Upper lobe of left lung (tissue), 6 donors: ENCODE data around the gene CACNA1H. TPM values are rescaled to one million over a fixed set of nuclear protein-coding genes. Genes with fewer than 3 reads are reported as not detected.

ENCODE experiments used
- ATAC-seq, 2 donors: fragments of 200-7000 bp; cut with Tn5 transposase; one replicate each; pipeline ENCODE4 v1.9.1; 2022; ENCODE audit warnings: mild to moderate bottlenecking in 2 of 2, moderate library complexity in 2 of 2; ENCODE audit not compliant: low FRiP score in 2 of 2
- DNase-seq, 2 donors: peaks; one replicate each; pipeline ENCODE4 v3.0.0-alpha.2; 2019 to 2020
- H3K27ac ChIP-seq, 4 donors: fragments of 200-600 bp; sonication (generic); one replicate each; pipeline ENCODE4 v1.5.1; 2016 to 2019
- H3K27me3 ChIP-seq, 4 donors: fragments of 200-600 bp; sonication (generic); one replicate each; pipeline ENCODE4 v1.5.1; 2017 to 2019
- H3K36me3 ChIP-seq, 4 donors: fragments of 200-600 bp; sonication (generic); one replicate each; pipeline ENCODE4 v1.5.1; 2016 to 2019
- H3K4me1 ChIP-seq, 4 donors: fragments of 200-600 bp; sonication (generic); one replicate each; pipeline ENCODE4 v1.5.1; 2018 to 2019
- H3K4me3 ChIP-seq, 4 donors: fragments of 200-600 bp; sonication (generic); one replicate each; pipeline ENCODE4 v1.5.1; 2017 to 2019; ENCODE audit warnings: mild to moderate bottlenecking in 2 of 4, moderate library complexity in 1 of 4
- H3K9me3 ChIP-seq, 4 donors: fragments of 200-600 bp; sonication (generic); one replicate each; pipeline ENCODE4 v1.5.1; 2018 to 2019
- EP300 ChIP-seq, 4 donors: sonication (generic); formaldehyde crosslinking; IDR thresholded peaks; one replicate each; pipeline ENCODE4 v1.5.1; 2017; ENCODE audit warnings: antibody characterized with exemption in 4 of 4, control low read depth in 2 of 4
- POLR2A ChIP-seq, 4 donors: fragments of 450-650 bp; IDR thresholded peaks; one replicate each; pipeline ENCODE4 v1.5.1; 2016 to 2017; ENCODE audit warnings: antibody characterized with exemption in 4 of 4, mild to moderate bottlenecking in 2 of 4
- POLR2AphosphoS5 ChIP-seq, 2 donors: sonication (generic); formaldehyde crosslinking; IDR thresholded peaks; one replicate each; pipeline ENCODE4 v1.5.1; 2017; ENCODE audit warnings: antibody characterized with exemption in 2 of 2
- WGBS, 2 donors: methylation state at CpG; one replicate each; pipeline ENCODE4 v1.1.5; 2017 to 2018; 5-methylcytosine and 5-hydroxymethylcytosine counted together
- total RNA-seq, 6 donors: library from RNA; depleted of rRNA in 4 of 6; stranded (reverse); fragments of >200 nt in 4 of 6; gene quantifications; one replicate each; pipeline versions ENCODE4 v1.1.0 to v1.2.1, GENCODE V29; 2016 to 2021
- TF ChIP-seq, protein P1 (sequence below), 6 experiments: fragments of 450-650 bp in 4 of 6; fragments of 200-600 bp in 2 of 6; sonication (generic) in 2 of 6; IDR thresholded peaks; one replicate each; pipeline ENCODE4 v1.5.1; 2016 to 2019; ENCODE audit warnings: antibody characterized with exemption in 6 of 6
- donor health status: DM: no; HTN: no; CAD: no; lungs with moderate emphysema.
- donor health status: DM: no; HTN: yes; CAD: no; lungs with severe emphysema.

The CACNA1H gene
- total RNA-seq, 6 donors from 2014 or later: 6.4 to 46.1 (median 9.3) TPM

DNA sequence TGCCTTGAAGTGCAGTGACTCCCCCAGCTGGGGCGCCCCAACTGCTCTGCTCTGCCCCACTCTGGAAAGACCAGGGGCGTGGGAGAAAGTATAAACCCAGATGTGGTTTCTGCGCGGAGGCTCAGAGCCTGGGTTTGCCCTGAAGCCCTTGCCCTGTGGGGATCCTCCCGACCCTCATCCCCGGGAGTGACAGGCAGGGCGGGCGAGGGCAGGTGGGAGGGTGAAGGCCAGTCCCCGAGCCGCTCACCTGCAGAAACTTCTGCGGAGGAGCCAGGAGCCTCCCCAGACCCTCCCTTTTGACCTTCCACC is 106.8 kb downstream of the CACNA1H start:
- no peak for ATAC-seq
- H3K4me3 ChIP-seq: no peak overlapping the region

DNA sequence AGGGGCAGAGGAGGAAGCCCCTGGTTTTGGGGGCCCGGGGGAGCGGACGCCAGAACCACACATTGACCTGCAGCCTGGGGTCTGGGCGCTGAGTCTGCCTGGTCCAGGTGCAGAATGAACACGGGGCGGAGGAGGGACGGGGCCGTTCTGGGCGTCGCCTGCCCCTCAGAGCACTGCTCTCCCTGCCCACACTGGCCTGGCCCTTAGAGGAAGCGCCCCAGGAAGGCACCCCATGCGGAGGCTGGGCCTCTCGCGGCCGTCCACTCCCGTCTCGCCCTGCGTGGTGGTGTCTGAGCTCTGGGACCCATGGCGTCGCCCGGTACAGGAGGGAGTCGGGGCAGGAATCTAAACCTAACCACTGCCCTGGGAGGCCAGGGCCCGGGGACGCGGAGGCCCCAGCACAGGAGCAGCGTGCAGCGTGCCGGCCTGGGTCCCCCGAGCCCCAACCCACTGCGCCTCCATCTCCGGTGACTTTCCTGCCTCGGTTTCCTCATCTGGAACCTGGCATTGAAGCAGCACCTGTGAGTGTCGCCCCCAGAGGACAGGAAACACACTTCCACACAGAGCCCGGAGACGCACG is 107.3 kb downstream of the CACNA1H start:
- ATAC-seq: no peak
- peaks cover 0 to 9% (median 0%) of the 10 kb centered on the region in 4 donors for H3K4me1 ChIP-seq
- H3K27ac ChIP-seq: no peak overlapping the region
- no peaks in the 10 kb centered on the region for H3K9me3 ChIP-seq
- 41 to 58% methylated on average over 3 to 19 of the region's 36 CpGs for WGBS, 2 donors
- no peaks in the 10 kb centered on the region for H3K36me3 ChIP-seq
- H3K27me3 ChIP-seq: peaks cover 0 to 25% (median 8%) of the 10 kb centered on the region in 4 donors
- TF ChIP-seq EP300 (IDR thresholded peaks at IDR 0.05) (no peak), POLR2AphosphoS5 (IDR thresholded peaks at IDR 0.05) (no peak), POLR2A (IDR thresholded peaks at IDR 0.05) (no peak)
- TF ChIP-seq, protein P1, sequence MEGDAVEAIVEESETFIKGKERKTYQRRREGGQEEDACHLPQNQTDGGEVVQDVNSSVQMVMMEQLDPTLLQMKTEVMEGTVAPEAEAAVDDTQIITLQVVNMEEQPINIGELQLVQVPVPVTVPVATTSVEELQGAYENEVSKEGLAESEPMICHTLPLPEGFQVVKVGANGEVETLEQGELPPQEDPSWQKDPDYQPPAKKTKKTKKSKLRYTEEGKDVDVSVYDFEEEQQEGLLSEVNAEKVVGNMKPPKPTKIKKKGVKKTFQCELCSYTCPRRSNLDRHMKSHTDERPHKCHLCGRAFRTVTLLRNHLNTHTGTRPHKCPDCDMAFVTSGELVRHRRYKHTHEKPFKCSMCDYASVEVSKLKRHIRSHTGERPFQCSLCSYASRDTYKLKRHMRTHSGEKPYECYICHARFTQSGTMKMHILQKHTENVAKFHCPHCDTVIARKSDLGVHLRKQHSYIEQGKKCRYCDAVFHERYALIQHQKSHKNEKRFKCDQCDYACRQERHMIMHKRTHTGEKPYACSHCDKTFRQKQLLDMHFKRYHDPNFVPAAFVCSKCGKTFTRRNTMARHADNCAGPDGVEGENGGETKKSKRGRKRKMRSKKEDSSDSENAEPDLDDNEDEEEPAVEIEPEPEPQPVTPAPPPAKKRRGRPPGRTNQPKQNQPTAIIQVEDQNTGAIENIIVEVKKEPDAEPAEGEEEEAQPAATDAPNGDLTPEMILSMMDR (IDR thresholded peaks at IDR 0.05): no peak
- peak in 1 of 2 donors; percentile 77 for DNase-seq
- no peak overlapping the region for H3K4me3 ChIP-seq

More for the DNA sequence above, 106.8 kb downstream of the CACNA1H start:
- DNase-seq: peak in 1 of 2 donors; percentile 43
- Histone ChIP-seq H3K27ac (no peak overlapping the region), H3K4me1 (peaks cover 0 to 9% (median 0%) of the 10 kb centered on the region in 4 donors), H3K36me3 (no peaks in the 10 kb centered on the region), H3K9me3 (no peaks in the 10 kb centered on the region), H3K27me3 (peaks cover 0 to 25% (median 8%) of the 10 kb centered on the region in 4 donors)
- TF ChIP-seq, protein P1 (IDR thresholded peaks at IDR 0.05): no peak
- no peak for TF ChIP-seq EP300 (IDR thresholded peaks at IDR 0.05)
- 20% methylated on average over 2 to 11 of the region's 11 CpGs for WGBS, 2 donors

DNA sequence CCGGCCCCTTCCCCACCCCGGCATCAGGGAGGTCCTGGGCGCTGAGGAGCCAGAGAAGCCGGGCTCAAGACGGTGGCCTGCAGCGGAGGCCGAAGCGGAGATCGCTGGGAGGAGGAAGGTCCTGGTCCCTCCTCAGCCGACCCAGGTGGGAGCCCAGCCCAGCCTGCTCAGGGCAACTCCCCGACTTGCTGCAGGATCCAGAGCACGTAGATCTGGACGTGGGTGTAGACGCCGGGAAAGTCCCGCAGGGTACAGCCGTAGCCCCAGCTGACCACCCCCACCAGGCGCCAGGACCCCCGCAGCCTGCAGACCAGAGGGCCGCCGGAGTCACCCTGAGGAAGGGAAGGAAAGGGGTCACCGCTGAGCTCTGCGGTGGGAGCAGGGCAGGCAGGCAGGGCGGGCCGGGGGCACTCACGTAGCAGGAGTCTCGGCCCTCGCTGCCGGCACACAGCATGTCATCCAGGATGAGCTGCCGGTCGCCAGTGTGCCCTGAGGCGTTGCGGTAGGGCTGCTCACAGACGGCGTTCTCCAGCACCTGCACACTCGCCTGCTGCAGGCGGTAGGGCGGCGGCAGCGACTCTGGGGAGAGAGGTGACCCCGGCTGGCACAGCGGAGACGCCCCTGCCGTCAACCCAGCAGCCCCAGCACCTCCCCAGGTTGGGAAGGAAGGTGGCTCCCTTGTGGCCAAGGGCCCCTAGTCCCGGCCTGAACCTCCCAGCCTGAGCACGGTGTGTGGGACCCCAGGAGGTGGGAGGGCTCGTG is 108.4 kb downstream of the CACNA1H start:
- no peaks in the 10 kb centered on the region for H3K9me3 ChIP-seq
- peaks cover 0 to 25% (median 8%) of the 10 kb centered on the region in 4 donors for H3K27me3 ChIP-seq
- no peak overlapping the region for H3K27ac ChIP-seq
- peaks cover 0 to 9% (median 0%) of the 10 kb centered on the region in 4 donors for H3K4me1 ChIP-seq
- WGBS, 2 donors: 6 to 33% methylated on average over 10 to 42 of the region's 47 CpGs
- TF ChIP-seq POLR2A (IDR thresholded peaks at IDR 0.05) (no peak), POLR2AphosphoS5 (IDR thresholded peaks at IDR 0.05) (no peak), EP300 (IDR thresholded peaks at IDR 0.05) (no peak)
- TF ChIP-seq, protein P1 (IDR thresholded peaks at IDR 0.05): no peak
- ATAC-seq: no peak
- peak in 1 of 2 donors; percentile 61 for DNase-seq
- no peaks in the 10 kb centered on the region for H3K36me3 ChIP-seq
- H3K4me3 ChIP-seq: no peak overlapping the region

DNA sequence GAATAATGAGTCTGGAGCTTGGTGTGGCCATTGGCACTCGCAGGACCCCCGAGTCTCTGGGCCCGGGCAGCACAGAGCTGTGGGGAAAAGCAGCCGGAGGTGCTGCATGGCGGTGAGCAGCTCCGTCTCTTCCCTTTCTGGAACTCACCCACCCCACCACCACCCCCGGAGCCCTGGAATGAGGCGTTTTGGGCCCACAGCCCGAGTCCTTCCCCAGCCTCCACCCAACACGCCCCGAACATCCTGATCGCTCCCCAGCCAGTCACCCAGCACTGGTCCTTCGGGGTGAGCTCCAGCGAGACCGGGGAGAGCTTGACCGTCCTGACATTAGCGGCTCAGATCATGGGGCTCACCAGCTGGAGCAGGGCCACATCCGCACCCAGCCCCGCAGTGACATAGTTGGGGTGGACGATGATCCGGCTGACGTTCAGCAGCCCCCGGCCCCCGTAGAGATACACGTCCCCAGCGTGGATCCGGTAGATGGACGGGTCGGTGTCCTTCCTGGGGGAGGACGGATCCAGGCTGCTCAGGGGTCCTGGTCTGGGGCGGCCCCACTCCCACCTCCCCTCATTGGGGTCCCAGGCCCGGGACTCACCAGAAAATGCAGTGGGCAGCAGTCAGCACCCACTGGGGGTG is 109.4 kb downstream of the CACNA1H start:
- Histone ChIP-seq H3K36me3 (no peaks in the 10 kb centered on the region), H3K4me1 (peaks cover 0 to 9% (median 0%) of the 10 kb centered on the region in 4 donors), H3K27ac (no peak overlapping the region), H3K27me3 (peaks cover 0 to 21% (median 8%) of the 10 kb centered on the region in 4 donors), H3K9me3 (no peaks in the 10 kb centered on the region), H3K4me3 (no peak overlapping the region)
- DNase-seq (peak in 1 of 2 donors; percentile 58), ATAC-seq (no peak)
- TF ChIP-seq POLR2A (IDR thresholded peaks at IDR 0.05): no peak
- 78 to 90% methylated on average over 16 to 32 of the region's 32 CpGs for WGBS, 2 donors

DNA sequence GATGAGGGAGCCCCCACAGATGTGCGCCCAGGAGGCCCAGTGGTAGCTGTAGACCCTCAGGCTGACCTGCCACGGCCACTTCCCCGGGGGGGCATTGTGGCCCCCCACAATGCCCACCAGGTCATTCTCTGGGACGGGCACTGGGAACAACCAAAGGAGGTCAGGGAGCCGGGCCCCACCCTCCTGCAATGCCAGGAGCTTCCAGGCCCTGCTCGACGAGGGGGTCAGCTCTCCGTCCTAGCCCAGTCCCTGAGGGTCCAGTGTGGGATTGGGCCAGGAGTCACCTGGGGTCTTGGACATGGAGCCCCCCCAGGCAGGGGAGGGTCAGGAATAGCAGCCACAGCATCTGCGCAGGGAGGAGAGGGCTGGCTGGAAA is 109.9 kb downstream of the CACNA1H start:
- H3K36me3 ChIP-seq: no peaks in the 10 kb centered on the region
- H3K27me3 ChIP-seq: peaks cover 0 to 21% (median 8%) of the 10 kb centered on the region in 4 donors
- no peak for ATAC-seq
- no peak overlapping the region for H3K4me3 ChIP-seq
- H3K9me3 ChIP-seq: no peaks in the 10 kb centered on the region
- TF ChIP-seq POLR2AphosphoS5 (IDR thresholded peaks at IDR 0.05) (no peak), EP300 (IDR thresholded peaks at IDR 0.05) (no peak), POLR2A (IDR thresholded peaks at IDR 0.05) (no peak)
- TF ChIP-seq, protein P1 (IDR thresholded peaks at IDR 0.05): no peak
- DNase-seq: peak in 1 of 2 donors; percentile 48
- 90 to 96% methylated on average over 2 to 5 of the region's 9 CpGs for WGBS, 2 donors
- H3K27ac ChIP-seq: no peak overlapping the region
- H3K4me1 ChIP-seq: peaks cover 0 to 9% (median 0%) of the 10 kb centered on the region in 4 donors
